ENCODE measurements around the gene TRIM8.
"Not testable (repeated sequence)": the region's sequence is repeated elsewhere in the genome, so short reads cannot be mapped to it uniquely, and the experiment has no call there.

The TRIM8 gene

DNA sequence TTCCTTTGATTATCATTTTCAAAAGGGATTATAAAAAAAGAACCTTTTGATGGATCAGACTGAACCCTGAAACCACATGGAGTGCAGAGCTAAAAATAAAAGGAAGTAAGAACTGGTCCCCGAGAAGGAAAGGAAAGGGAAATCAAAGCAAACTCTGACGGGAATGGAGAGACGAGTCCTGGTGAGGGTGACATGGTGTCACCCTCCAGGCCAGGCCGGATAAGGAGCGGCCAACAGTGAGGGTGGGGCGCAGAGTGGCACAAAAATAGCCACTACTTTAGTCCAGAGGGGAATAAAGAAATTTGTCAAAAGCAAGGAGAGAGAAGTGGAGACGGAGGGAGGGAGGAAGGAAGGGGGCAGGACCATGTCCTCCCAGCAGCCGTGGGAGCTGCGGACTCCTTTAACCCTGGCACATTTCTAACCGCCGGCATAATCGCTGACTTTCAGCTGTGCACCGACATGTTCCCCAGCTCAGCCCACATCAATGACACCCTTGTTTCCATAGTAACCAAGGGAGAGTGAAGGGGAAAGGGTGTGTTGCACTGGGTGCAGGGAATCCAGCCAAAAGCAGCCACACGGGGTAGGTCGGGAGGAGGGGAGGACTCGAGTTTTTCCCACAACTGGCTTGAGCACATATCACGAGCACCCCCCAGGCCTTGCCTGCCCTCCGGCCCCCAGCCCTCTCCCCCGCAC is 29.7 kb downstream of the TRIM8 start:
- peak; percentile 77 for DNase-seq

DNA sequence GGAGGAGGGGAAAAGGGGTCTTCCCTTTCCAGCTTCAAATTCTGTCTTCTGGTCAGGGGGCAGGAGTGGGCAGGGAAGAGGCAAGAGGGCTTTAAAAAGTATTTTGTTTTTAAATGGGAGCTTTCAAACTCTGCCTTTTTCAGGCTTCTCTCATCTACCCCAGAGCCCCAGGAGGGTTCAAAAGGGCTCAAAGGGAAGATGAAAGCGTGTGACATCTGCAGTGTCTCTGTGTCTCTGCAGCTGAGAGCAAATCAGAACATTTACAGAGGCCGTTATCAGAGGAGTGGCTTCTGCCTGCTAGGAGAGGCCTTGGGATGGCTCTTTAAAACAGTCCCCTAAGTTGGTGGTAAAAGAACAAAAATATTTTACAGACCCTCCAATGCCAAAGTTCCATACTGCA is 30.3 kb downstream of the TRIM8 start:
- DNase-seq, result no peak

DNA sequence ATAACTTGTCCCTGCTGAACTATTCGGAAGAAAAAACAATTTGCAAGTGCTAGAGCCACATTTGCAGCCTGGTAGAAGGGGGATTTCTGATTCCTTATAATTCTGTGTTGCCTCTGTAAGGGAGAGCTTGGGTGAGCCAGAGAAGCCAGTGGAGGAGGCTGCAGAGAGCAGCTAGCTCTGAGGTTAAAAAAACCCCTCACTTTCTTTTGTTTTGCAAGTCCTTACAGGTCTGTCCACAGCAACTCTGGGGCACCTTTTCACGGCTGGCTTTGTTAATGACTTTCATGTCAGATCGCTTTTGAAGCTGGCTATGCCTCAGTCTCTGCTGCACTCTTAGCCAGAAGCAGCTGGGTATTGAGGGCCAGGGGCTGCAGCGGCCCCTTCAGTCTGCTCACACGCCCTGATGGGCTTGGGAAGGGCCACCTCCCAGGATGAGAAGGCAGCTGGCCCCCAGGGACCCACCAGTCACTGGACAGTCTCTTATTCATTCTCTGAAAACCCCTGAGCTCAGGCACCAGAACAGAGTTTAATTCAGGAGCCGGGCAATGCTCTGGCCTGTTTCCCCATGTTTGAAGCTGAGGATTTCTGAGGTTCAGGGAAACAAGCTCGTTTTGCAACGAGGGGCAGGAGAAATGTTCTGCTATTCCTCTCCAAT is 30.9 kb downstream of the TRIM8 start:
- DNase-seq, result no peak

DNA sequence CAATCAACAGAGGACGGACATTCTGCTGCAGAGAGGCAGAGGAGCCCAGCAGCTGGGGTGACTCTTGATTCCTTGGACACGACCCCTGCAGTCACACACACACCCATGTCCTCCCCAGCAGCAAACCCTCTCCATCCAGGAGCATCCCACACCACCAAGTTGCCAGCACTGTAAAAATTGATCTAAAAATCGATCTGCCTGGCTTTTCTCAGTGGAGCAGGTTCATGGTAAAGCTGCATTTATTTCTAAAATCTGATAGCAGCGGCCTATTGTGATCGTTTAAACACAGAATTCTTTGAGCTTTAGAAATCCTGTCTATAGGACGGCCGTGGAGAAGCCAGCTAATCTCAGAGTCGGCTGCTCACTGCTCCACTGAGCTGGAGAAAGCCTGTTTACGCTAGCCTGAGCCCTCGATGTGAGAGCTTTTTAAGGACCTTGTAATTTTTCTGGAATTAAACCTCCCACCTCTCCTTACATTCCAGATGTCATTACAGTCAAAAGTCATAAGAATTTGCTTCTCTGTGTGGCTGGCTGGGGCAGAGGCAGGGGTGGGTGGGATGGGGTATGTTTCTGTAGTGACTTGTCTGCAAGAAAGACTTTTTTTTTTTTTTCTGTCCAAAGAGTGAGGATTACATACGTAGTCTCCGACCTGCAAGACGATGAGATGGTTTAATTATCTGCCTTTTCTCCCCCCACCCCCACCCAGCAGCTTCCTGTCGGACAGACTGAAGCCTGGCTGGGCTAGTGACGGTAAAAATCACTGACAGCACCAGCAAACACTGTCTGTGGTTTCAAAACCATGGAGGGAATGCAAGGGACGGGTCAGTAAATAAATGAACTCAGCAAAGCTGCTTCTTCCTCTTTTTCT is 31.6 kb downstream of the TRIM8 start:
- DNase-seq, result no peak

DNA sequence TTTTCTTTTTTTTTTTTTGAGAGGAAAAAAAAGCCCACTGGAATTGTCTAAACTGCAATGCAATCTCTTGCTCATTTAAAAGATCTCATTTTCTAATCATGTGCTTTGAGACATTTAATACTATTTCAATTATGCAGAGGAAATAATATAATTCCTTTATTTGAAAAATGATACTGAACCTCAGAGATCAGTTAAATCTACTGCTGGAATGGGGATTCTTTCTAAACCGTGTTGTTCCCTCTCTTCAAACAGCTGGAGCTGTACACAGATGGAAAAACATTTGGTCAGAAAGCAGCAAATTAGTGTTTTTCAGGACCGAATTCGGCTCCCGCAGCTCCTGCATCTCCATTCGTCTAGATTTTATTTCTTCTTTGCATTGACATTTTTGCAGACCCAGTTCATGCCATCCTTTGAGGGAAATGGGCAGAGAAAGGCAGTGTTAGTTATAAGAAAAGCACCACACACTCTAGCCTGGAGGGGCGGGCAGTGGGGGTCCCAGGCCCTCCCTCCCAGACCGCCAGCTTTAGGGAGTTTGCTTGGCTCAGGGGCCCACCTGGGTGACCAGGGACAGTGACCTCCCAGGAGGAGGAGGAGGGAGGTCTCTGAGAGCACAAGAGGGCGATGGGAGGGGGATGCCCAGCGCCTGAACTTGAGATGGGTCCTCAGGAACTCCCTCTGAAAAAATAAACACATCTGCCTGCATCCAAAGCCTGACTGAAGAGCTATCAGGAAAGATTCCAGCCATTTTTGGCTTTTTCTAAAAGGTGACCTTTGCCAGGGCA is 32.4 kb downstream of the TRIM8 start:
- DNase-seq, result no peak

DNA sequence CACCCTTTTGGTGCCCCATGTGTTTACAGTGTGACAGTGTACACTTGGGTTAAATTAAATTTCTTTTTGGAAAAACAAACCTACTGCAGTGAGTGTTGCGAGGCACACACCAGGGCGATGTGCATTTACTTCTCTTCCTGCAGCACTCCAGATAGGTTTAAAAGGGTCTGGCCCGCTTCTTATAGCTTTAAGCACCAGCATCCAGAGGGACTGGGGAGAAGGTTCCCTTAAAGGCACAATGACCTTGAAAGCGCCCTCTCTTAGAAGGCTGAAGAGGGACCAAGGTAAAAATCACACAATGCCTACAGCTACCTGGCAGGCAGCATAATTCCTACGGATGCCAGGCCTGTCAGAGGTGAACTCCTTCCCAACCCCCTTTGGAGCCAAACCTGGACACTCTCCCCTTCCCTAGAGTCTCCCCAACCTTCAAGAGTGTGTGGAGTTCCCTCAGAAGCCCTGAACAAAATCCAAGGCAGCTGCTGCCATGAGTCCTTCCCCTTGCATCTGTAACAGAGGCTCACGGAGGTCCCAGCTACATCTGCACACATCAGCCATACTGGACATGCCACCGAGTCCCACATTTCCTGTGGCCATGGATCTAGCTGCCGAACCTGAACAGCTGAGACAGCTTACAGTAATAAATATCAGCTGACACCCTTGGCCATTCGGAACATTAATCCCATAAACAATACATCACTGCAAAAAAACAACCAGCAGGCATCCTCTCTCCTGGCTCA is 33.2 kb downstream of the TRIM8 start:
- DNase-seq, result no peak

DNA sequence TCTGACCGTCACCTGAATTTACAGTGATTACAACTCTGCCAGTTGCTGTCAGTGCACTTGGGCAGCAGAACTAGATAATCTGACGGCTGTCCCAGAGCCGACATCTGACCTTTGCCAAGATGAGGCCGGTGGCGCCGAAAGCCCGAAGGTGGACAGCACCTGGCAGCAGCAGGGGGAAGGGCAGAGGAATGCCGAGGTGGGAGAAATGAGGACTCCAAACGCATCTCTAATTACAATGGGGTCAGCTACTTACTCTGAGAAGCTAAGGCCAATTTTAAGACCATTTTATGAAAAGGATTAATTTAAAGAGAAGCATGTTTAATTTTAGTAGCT is 33.8 kb downstream of the TRIM8 start:
- no peak for DNase-seq

DNA sequence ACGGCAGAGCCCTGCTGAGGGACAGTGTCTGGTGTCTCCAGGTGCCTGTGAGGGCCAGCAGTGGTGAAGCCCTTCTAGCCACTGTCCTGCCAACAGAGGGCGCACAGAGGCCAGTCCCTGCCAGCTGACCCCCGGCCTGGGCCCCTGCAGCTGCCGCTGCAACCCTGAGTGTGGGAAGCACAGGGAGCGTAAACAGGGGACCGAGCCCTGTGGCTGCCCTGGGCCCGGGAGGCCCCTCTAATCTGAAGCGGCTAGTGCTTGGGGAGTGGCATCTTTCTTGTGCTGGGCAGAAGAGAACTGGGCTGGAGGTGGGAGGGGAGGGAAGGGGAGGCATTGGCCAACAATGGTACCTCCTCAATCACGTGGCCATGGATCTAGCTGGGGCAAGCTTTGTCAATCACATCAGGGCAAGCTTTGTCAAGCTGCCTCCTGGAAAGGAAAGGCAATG is 34.6 kb downstream of the TRIM8 start:
- peak; percentile 33 for DNase-seq

DNA sequence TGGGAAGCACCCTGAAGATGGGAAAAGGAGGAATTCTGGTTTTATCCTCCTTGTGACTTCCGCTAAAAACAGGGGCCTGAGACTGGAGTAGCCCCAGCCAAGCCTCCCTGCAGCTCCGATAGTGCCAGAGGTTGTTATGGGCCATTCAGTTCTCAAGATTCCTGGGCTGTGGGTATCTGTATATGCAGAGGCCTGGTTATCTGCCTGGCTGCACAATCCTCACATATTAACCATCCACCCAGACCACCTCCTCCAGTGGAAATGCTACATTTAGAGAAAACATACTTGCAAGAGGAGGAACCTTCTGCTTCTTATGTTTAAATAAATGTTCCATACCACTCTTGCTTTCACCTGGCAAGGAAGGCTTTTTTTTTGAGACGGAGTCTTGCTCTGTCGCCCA is 35.3 kb downstream of the TRIM8 start:
- no peak for DNase-seq

DNA sequence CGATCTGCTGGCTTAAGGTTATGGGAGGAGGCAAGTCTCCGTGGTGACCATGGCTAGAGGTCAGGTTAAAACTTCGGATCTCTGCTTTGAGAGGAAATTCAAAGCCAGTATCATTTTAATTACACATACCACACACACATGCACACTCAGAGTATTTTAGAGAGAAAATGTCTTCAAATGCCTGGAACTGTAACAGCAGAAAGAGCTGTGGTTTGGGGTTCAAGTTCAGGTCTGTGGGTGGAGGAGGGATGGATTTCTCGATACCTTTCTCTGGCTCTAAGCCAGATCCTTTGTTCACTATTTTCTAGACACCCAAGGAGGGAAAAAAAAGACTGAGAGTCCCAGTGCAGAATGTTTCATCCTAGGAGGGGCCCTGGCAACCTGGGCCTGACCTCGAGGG is 37.4 kb downstream of the TRIM8 start:
- DNase-seq, result no peak

DNA sequence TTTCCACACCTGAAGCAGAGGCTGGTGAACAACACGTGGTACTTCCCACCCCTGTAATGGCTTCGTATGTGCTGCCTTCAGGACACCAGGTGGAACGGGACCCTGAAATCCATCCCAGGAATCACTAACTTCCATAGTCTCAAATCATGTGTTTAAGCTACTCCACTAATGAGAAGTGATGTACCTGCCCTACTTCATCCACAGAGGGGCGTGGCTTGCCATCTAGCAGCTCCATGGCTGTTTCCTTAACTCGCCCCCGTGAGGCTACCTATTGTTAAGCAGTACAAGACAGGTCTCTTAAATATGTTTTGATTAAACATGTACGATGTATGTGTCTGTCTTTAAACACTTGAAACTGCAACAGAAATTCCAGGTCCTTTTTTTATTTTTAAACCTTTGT is 38.1 kb downstream of the TRIM8 start:
- no peak for DNase-seq

DNA sequence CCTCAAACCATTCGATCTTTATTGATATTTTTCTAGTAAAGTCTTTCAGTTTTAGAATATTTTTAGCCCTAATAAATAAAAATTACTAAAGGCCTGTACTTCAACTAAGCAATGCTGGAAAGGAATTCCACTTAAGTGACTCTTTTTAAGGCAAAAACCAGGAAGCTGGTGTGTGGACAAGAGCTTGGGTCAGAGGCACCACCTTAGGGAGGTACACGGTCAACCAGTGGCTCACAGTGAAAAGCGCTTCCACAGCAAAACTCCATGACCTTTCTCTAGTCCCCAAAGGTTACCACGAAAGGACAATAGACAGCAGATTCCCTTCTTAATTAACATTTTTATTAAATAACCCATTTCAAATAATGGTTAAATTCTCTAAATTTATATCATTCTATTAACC is 38.7 kb downstream of the TRIM8 start:
- no peak for DNase-seq

DNA sequence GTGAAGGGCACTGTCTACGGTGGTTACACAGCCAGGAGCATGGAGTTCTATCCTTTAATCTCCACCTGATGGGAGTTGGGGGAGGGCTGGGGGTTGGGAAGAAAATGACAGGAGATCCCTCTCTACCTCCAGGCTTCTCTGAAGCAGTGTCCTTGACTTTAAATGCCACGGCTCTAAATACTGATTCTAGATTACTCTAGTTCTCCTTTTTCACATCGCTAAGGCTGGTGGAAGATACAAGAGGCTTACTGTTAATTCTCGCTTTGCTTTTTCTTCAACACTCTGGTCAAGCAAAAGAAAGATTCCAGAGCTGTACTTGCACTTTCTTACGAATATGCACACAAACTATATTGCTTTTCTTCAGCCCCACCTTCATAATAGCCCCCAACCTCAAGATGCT is 39.5 kb downstream of the TRIM8 start:
- DNase-seq, result no peak

DNA sequence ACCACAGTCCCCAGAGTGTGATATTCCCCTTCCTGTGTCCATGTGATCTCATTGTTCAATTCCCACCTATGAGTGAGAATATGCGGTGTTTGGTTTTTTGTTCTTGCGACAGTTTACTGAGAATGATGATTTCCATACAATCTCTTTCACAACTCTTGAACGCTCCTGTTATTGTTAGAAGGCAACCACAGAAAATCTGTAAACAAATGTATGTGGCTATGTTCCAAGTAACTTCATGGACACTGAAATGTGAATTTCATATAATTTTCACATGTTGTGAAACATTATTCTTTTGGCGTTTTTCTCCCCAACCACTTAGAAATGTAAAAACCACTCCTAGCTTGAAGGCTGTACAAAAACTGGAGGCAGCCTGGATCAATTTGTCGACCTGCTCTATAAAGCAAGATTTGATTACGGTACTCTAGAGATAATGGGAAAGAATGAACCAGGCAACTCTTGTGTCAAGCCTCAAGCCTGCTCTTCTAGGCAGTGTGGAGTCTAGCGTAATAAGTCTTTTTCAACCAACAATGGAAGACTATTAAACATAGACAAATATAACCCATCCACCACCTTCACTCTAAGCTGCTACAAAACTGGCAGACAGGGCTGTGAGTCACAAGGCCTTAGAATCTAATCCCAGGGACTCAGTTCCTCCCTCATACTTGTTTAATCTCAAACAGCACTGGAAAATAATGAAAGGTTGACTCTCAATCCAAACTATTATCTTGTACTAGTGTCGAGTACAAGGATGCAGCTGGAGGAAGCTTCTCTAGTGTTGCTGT is 47.2 kb downstream of the TRIM8 start:
- DNase-seq, result no peak

DNA sequence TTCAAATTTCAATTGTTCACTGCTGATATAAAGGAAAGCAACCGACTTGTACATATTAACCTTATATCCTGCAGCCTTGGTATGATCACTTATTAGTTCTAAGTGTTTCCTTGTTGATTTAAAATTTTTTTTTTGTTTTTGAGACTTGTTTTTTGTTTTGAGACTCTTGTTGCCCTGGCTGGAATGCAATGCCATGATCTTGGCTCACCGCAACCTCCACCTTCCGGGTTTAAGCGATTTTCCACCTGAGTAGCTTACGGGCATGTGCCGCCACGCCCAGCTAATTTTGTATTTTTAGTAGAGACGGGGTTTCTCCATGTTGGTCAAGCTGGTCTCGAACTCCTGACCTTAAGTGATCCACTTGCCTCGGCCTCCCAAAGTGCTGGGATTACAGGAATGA is 51.1 kb downstream of the TRIM8 start:
- DNase-seq, result not testable (repeated sequence)

DNA sequence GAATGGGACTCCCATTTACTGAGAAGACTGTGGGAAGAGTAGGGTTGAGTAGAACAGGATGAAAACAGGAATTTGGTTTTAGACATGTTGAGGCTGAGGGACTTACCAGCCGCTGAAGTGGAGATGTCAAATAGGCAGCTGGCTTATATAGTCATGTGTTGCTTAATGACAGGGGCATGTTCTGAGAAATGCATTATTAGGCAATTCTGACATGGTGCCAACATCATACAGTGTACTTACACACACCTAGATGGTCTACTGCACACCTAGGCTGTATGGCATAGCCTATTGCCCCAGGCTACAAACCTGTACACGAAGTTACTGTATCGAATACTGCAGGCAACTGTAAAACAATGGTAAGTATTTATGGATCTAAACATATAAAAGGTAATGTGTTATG is 52.5 kb downstream of the TRIM8 start:
- no peak for DNase-seq

DNA sequence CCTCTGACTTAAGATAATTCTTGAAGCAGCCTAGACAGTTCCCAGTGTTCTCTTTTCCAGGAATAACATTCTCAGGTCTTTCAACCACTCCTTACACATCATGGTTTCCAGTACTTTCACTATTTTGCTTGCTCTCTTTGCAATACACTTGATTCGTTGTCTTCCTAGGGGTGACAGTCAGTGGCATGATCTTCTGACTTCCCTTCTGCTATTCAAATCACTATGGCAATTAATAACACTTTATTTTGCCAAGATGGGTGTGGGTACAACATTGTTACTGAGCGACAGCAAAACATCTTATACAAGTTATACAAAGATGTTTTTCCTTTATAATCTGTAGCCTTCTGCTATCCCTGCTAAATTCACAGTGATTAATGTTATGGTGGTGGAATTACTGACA is 54.6 kb downstream of the TRIM8 start:
- DNase-seq, result no peak

DNA sequence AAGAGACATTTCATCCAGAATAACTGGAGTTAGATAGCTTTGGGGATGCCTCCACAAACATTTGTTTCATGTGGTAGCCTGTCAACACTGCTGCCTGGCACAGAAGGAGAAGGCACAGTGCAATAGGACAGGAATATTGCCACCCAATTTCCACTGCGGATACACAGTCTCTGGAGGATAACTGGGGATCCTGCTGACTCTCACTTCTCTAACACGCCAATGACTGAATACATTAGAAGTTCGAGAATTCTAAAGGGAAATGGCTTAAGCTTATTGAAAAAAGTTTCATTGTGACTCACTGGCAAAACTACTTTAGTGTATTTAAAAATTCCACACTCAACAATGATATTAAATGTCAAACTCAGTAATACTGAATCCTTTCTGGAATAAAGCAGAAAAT is 57.0 kb downstream of the TRIM8 start:
- DNase-seq, result no peak

DNA sequence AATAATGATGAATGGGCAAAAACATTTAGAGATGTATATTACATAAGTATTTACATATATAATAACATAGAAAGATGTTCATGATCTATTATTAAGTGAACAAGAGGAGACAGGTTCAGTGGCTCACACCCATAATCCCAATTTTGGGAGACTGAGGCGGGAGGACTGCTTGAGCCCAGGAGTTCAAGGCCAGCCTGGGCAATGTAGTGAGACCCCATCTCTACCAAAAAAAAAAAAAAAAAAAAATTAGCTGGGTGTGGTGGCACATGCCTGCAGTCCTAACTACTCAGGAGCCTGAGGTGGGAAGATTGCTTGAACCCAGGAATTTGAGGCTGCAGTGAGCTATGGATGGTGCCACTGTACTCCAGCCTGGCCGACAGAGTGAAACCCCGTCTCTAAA is 57.5 kb downstream of the TRIM8 start:
- no peak for DNase-seq

DNA sequence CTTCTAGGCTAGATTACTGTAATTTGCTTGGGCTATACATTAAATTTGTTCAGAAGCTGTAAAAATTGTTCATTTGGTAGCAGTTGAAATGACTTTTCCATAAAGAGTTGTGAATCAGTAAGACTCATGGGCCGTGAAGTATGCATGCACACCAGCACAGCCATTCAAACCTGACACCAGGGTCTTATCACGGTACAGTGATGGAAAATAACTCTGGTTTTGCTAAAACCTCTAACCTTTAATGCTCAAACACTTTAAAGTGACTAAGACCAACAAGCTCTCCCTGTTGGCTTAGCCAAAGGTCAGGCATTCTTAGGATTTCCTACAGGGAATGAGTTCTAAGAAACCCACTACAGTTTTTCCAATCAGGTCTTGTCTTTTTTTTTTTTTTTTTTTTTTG is 58.5 kb downstream of the TRIM8 start:
- no peak for DNase-seq

DNA sequence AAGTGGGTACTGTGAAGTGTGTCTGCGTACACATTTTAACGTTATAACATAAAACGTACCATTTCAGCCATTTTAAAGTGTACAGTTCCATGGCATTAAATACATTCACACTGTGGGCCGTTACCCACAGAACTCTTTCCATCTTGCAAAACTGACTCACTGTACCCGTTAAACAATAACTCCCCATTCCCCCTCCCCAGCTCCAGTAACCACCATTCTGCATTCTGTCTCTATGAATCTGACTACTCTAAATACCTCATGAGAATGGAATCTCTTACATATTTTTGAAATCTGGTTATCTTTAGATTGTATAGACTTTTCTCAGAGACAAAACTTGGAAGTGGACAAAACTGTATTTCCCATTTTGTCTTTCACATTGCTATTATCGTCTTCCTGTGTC is 60.6 kb downstream of the TRIM8 start:
- DNase-seq, result no peak

DNA sequence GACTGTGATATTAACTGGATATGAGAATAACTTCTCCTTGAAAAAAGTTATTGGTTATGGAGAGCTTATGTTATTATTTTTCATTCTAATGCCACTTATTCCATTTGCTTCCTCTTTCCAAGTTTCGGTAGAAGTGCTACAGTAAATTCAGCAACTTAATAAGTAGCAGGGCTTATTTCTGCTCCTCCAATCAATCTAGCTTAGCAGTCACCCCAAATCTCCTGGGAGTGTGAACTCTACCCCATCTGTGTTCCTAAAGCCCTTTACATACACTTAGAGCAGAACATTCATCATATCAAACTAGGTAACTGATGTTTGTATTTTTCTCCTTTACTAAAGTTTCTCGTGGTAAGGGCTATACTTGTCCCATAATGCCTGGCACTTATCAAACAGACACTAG is 61.3 kb downstream of the TRIM8 start:
- no peak for DNase-seq
